HG03139 (cell line): ENCODE data around the gene TDRD9.

Experiments used
- ATAC-seq: cut with Tn5 transposase; IDR thresholded peaks from one replicate; pipeline ENCODE4 v1.9.1; 2021; ENCODE audit not compliant: unreplicated experiment

Gene TDRD9

DNA sequence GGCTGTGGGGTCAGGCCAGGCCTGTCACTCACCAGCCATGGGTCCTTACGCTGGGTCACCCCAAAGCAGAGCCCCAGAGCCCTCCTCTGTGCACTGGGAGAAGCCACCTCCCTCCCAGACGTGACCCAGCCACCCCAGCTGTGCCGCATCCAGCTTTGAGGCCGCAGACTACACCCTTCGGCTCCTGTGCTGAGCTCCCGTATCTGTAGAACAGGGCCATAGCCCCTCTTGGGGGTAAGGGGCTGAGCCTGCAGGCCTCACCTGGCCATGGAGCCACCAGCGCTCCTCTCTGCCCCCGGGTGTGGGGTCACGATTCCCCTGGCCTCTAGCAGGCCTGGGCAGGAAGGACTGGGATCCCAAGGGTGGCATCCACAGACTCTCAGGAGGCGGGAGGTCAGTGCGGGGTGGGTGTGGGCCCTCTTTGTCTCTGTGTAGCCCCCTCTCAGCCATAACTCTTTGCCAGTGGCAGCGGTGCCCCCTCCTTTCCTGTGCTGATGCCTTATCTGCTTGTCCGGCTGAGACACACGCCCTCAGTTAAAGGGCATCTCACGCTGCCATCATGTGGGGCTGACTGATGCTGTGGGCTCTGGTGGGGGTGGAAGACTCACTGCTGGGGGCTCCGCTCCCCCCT is 173.5 kb downstream of the TDRD9 start:
- ATAC-seq = no peak
